Fibroblast of lung (primary cell): ENCODE measurements around the gene RALA.

Experiments used
- CTCF ChIP-seq, 2 donors: IDR thresholded peaks in 1 of 2; conservative IDR thresholded peaks in 1 of 2; 1 replicate in 1 of 2; 2 replicates in 1 of 2; pipeline ENCODE4 v1.5.1; 2011 to 2012; ENCODE audit warnings: low read length in 2 of 2, control low read depth in 1 of 2, inconsistent platforms in 1 of 2, low read depth in 1 of 2, mild to moderate bottlenecking in 1 of 2
- EZH2 ChIP-seq: IDR thresholded peaks from 2 replicates; pipeline ENCODE4 v1.5.1; 2012; ENCODE audit warnings: low read length, control low read depth, mild to moderate bottlenecking; ENCODE audit errors: missing control alignments

- no peak for TF ChIP-seq CTCF (conservative IDR thresholded peaks at IDR 0.05 in 1 of 2, IDR thresholded peaks at IDR 0.05 in 1 of 2; ENCODE audit: low read depth in 1 of 2, low read length in 2 of 2)
- no peak for TF ChIP-seq EZH2
These were observed 46.7 kb downstream of the RALA start for GRCh38 chr7:39670052-39670451.
